CD4-positive, alpha-beta memory T cell (primary cell): ENCODE data around the gene CCZ1B. TPM values are rescaled to one million over a fixed set of nuclear protein-coding genes. Genes with fewer than 3 reads are reported as not detected.
A peak's percentile ranks its signal among the peaks of the same experiment; 100 is the strongest.
"Not testable (repeated sequence)": the region's sequence is repeated elsewhere in the genome, so short reads cannot be mapped to it uniquely, and the experiment has no call there.

Experiments used
- CTCF ChIA-PET: fragments of 350-600 bp; sonication (Branson Sonifier 250); formaldehyde crosslinking; loops from one replicate; lab custom pipeline; 2021; ENCODE audit warnings: inconsistent platforms; ENCODE audit not compliant: partially characterized antibody; lab: Charles Lee
- POLR2A ChIA-PET: fragments of 350-600 bp; sonication (Branson Sonifier 250); formaldehyde crosslinking; loops from one replicate; lab custom pipeline; 2021; ENCODE audit not compliant: partially characterized antibody; lab: Charles Lee
- DNase-seq, 5 donors: peaks; one replicate each; pipeline versions ENCODE4 v3.0.0 to v3.0.0-alpha.2; 2020 to 2022; ENCODE audit warnings: mixed read lengths in 1 of 5
- H3K27ac ChIP-seq: one replicate; pipeline ENCODE4 v1.7.0; 2013; ENCODE audit warnings: low read depth, low read length
- H3K27me3 ChIP-seq: 2 replicates; pipeline ENCODE4 v1.7.0; 2013; ENCODE audit warnings: mild to moderate bottlenecking, low read length, moderate library complexity; ENCODE audit not compliant: insufficient read depth
- H3K36me3 ChIP-seq: 2 replicates; pipeline ENCODE4 v1.7.0; 2013; ENCODE audit warnings: mild to moderate bottlenecking, low read length, moderate library complexity; ENCODE audit not compliant: insufficient read depth
- H3K4me1 ChIP-seq: 2 replicates; pipeline ENCODE4 v1.7.0; 2013; ENCODE audit warnings: mild to moderate bottlenecking, low read length, moderate library complexity; ENCODE audit not compliant: insufficient read depth
- H3K4me3 ChIP-seq, 2 donors: one replicate each; pipeline ENCODE4 v1.7.0; 2013; ENCODE audit warnings: low read length in 2 of 2, mild to moderate bottlenecking in 1 of 2
- H3K9me3 ChIP-seq, 2 donors: one replicate each; pipeline ENCODE4 v1.7.0; 2013; ENCODE audit warnings: low read length in 2 of 2, control low read depth in 1 of 2; ENCODE audit not compliant: control insufficient read depth in 1 of 2
- H3K27ac Mint-ChIP-seq, 7 donors: one replicate each; pipeline ENCODE4 v1.8.0; 2020 to 2021; ENCODE audit warnings: mixed read lengths in 7 of 7, mild to moderate bottlenecking in 6 of 7, inconsistent platforms in 3 of 7, moderate library complexity in 3 of 7
- H3K27me3 Mint-ChIP-seq, 2 donors: one replicate each; pipeline ENCODE4 v1.8.0; 2020 to 2021; ENCODE audit warnings: mixed read lengths in 2 of 2
- H3K36me3 Mint-ChIP-seq, 2 donors: one replicate each; pipeline ENCODE4 v1.8.0; 2020 to 2021; ENCODE audit warnings: mixed read lengths in 2 of 2, inconsistent platforms in 1 of 2, mild to moderate bottlenecking in 1 of 2
- H3K4me1 Mint-ChIP-seq, 4 donors: one replicate each; pipeline ENCODE4 v1.8.0; 2020 to 2021; ENCODE audit warnings: mixed read lengths in 4 of 4, mild to moderate bottlenecking in 1 of 4
- H3K4me3 Mint-ChIP-seq, 8 donors: one replicate each; pipeline ENCODE4 v1.8.0; 2020 to 2021; ENCODE audit warnings: mixed read lengths in 8 of 8, mild to moderate bottlenecking in 7 of 8, moderate library complexity in 6 of 8, inconsistent platforms in 3 of 8
- H3K9me3 Mint-ChIP-seq, 8 donors: one replicate each; pipeline ENCODE4 v1.8.0; 2020 to 2021; ENCODE audit warnings: mixed read lengths in 8 of 8, mild to moderate bottlenecking in 5 of 8, inconsistent platforms in 3 of 8, moderate library complexity in 1 of 8
- intact Hi-C: fragments of 100-400 bp; cut with micrococcal nuclease; formaldehyde crosslinking; loops from one replicate; pipeline ENCODE4 v1.15.1; 2023
- polyA plus RNA-seq, 2 donors: library from polyadenylated mRNA; unstranded; fragments of 300-500 nt; fragmentation: Illumina TruSeq; gene quantifications; one replicate each; pipeline ENCODE4 v1.2.3, GENCODE V29; 2021
- total RNA-seq, 2 experiments: library from RNA; stranded (reverse); gene quantifications; one replicate each; pipeline ENCODE4 v1.2.3, GENCODE V29; 2021

CCZ1B gene
- total and polyA plus RNA-seq, 4 experiments from 2014 or later, result 22.1 to 95.3 (median 60.8) TPM

DNA sequence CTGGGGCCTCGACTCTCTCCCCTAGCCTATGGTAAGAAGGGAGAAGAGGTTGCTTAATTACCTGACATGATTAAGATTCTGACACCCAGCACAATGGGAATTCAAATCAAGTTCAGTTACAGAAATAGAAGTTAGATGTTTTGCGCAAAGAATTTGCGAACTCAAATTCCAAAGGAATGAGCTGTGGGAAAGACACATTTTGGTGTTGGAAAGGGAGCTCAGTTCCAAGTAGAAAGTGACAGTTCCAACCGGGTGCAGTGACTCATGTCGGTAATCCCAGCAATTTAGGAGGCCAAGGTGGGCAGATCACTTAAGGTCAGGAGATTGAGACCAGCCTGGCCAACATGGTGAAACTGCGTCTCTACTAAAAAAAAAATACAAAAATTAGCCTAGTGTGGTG is 4.0 kb upstream of the CCZ1B start:
- H3K36me3 Mint-ChIP-seq, H3K27me3 Mint-ChIP-seq, H3K9me3 ChIP-seq, H3K27ac Mint-ChIP-seq, H3K4me3 ChIP-seq, POLR2A ChIA-PET, H3K4me1 ChIP-seq, H3K27me3 ChIP-seq, H3K27ac ChIP-seq, H3K36me3 ChIP-seq, H3K9me3 Mint-ChIP-seq, H3K4me3 Mint-ChIP-seq, DNase-seq, intact Hi-C loops: not testable (repeated sequence)
- peaks cover 0 to 14% (median 3%) of the 10 kb centered on the region in 4 donors for H3K4me1 Mint-ChIP-seq
- CTCF ChIA-PET, result interaction anchor here (1.1 kb wide), 1 partner anchor 15 kb away, joined by 3 read pairs; no protein-coding TSS in a partner anchor

DNA sequence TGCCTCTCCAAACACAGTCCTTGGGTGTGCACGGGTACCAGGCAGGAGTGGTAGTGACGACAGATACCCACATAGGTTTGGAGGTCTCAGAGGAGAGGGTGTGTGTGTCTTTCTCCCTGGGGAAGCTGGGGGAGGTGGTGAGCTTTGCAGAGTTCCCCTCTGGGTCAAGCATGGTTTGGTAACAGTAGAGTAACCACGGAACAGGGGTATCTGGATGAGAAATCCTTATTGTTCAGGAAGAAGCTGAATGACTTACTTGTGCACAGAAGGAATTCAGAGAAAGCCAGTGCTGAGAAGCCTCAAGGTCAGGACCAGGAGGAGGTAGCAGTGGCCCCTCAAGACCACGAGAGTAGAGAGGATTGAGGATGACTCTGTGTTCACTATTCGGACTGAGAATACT is 3.5 kb upstream of the CCZ1B start:
- H3K27me3 Mint-ChIP-seq, H3K27ac Mint-ChIP-seq, POLR2A ChIA-PET, H3K27ac ChIP-seq, H3K4me3 ChIP-seq, DNase-seq, H3K27me3 ChIP-seq, H3K36me3 ChIP-seq, H3K36me3 Mint-ChIP-seq, H3K9me3 Mint-ChIP-seq, H3K9me3 ChIP-seq, H3K4me1 ChIP-seq, CTCF ChIA-PET, H3K4me3 Mint-ChIP-seq, intact Hi-C loops: not testable (repeated sequence)
- H3K4me1 Mint-ChIP-seq, result peaks cover 0 to 18% (median 5%) of the 10 kb centered on the region in 4 donors

DNA sequence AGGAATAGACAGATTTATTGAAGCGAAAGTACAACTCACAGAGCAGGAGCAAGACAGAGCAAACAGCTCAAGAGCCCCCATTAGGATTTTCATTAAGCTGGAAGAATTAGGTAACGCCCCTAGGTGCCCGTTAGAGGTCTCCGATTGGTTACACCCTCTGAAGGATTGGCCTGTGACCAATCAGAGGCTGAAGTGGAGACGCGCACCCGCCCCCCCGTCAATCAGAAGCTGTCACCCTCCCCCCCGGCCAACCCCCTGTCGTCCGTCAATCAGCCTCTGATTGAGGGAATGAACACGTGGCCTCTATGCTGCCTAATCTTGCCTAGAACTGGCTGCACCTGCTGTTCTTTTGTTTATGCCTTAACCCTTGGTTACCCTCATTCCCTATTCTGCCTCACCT is 1.1 kb upstream of the CCZ1B start:
- CTCF ChIA-PET, intact Hi-C loops, H3K4me3 ChIP-seq, H3K36me3 ChIP-seq, POLR2A ChIA-PET, H3K27me3 Mint-ChIP-seq, H3K4me1 ChIP-seq, H3K27me3 ChIP-seq, H3K9me3 Mint-ChIP-seq, H3K9me3 ChIP-seq, H3K36me3 Mint-ChIP-seq, DNase-seq, H3K27ac ChIP-seq: not testable (repeated sequence)
- peaks cover 0 to 22% (median 7%) of the 10 kb centered on the region in 4 donors for H3K4me1 Mint-ChIP-seq
- H3K4me3 Mint-ChIP-seq, result peak overlapping the region in 7 of 8 donors; percentile 48 to 75 (median 55)
- H3K27ac Mint-ChIP-seq, result peak overlapping the region in 5 of 7 donors; percentile 9 to 52 (median 43)

DNA sequence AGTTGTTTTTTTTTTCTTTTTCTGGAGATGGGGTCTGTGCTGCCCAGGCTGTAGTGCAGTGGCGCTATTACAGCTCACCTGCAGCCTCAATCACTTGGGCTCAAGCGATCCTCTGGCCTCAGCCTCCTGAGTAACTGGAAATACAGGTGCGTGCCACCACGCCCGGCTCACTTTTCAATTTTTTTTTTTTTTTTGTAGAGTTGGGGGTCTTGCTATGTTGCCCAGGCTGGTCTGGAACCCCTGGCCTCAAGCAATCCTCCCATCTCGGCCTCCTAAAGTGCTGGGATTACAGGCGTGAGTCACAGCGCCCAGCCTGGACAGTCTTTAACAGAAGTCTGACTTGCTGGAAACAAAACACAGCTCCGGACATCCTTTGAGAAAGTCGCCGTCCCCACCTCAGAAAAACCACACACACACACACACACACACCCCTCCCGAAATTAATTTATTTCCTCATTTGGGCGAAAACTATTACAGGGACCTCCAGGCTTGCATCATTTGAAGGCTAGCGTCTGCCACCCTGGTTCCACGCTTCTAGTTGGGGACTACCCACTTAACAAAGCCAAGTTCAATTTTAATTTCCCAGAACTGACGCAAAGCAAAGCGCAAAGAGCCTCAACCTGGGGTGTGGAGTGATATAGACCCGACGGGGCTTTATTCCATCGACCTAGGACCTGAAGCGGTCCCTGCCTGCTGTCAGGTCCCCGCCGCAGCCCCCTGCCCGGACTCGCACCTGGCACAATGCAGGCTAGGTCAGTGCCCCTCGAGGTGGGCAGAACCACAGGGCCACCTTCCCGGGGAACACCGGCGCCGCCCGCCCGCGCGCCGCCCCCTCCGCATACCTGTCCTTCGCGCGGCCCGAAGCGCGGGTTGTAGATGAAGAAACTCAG is 594 bp downstream of the CCZ1B start:
- H3K9me3 ChIP-seq, CTCF ChIA-PET, H3K4me1 ChIP-seq, DNase-seq, H3K9me3 Mint-ChIP-seq, H3K27me3 ChIP-seq, POLR2A ChIA-PET, H3K27me3 Mint-ChIP-seq, intact Hi-C loops, H3K36me3 ChIP-seq: not testable (repeated sequence)
- peak overlapping the region in 3 of 7 donors; percentile 5 to 86 (median 60) for H3K27ac Mint-ChIP-seq
- Histone ChIP-seq H3K4me3 (peak overlapping the region in 1 of 2 donors; percentile 45), H3K27ac (peak overlapping the region; percentile 21)
- peaks cover 10 to 14% of the 10 kb centered on the region in 2 donors for H3K36me3 Mint-ChIP-seq
- peaks cover 0 to 22% (median 8%) of the 10 kb centered on the region in 4 donors for H3K4me1 Mint-ChIP-seq
- peak overlapping the region in 7 of 8 donors; percentile 48 to 91 (median 81) for H3K4me3 Mint-ChIP-seq

DNA sequence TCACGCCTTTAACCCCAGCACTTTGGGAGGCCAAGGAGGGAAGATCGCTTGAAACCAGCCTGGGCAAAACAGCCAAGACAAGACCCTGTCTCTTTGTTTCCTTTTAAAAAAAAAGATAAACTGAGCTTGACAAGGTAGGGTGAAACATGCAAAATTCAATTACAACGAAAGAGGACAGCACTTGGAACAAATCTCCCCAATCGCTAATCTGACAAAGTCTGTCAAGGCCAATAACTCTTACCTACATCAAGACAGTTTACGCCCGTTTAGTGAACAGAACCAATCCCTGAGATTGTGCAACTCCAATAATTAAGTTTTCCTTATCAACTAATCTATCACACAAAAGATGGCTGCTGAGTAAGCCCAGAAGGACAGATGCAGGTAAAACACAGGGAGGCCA is 4.5 kb downstream of the CCZ1B start:
- POLR2A ChIA-PET, H3K9me3 Mint-ChIP-seq, H3K4me1 ChIP-seq, H3K27ac ChIP-seq, H3K4me3 ChIP-seq, H3K36me3 ChIP-seq, H3K27me3 ChIP-seq, H3K27me3 Mint-ChIP-seq, H3K27ac Mint-ChIP-seq, CTCF ChIA-PET, H3K9me3 ChIP-seq, H3K4me3 Mint-ChIP-seq, intact Hi-C loops, DNase-seq: not testable (repeated sequence)
- H3K4me1 Mint-ChIP-seq, result peaks cover 0 to 19% (median 7%) of the 10 kb centered on the region in 4 donors
- peaks cover 11 to 21% of the 10 kb centered on the region in 2 donors for H3K36me3 Mint-ChIP-seq

DNA sequence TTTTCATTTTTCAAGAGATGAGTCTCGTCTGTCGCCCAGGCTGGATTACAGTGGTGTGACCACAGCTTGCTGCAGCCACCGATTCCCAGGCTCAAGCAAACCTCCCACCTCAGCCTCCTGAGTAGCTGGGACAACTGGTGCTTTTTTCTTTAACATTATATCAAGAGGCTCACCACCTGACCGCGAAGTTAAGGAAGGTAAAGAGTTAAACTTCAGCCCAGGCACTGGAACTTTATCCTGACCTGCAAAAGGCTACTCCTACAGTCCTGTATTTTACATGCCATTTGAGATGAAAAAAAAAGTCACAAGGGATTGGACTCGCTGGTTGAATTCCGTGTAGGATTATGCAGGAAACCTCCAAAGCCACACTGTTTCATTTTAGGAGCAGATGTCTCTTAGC is 10.6 kb downstream of the CCZ1B start:
- POLR2A ChIA-PET, H3K9me3 Mint-ChIP-seq, H3K27me3 ChIP-seq, H3K9me3 ChIP-seq, H3K4me1 ChIP-seq, H3K27me3 Mint-ChIP-seq, H3K36me3 ChIP-seq, H3K27ac Mint-ChIP-seq, H3K4me3 ChIP-seq, H3K27ac ChIP-seq, H3K4me3 Mint-ChIP-seq, CTCF ChIA-PET, intact Hi-C loops, H3K4me1 Mint-ChIP-seq: not testable (repeated sequence)
- DNase-seq, result peak in 1 of 5 donors; percentile 28
- H3K36me3 Mint-ChIP-seq, result peaks cover 5 to 13% of the 10 kb centered on the region in 2 donors

DNA sequence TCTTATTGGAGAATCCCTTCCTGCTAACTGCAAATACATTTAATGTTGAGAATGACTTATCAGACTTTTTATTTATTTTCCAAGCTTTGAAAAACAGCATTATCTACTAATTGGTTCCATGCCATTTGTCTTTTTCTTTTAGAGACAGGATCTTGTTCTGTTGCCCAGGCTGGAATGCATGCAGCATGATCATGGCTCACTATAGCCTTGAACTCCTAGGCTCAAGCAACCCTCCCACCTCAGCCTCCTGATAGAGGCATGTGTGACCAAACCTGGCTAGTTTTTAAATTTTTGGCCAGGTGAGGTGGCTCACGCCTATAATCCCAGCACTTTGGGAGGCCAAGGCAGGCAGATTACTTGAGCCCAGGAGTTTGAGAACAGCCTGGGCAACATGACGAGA is 13.1 kb downstream of the CCZ1B start:
- H3K36me3 Mint-ChIP-seq, CTCF ChIA-PET, H3K27me3 ChIP-seq, DNase-seq, H3K9me3 ChIP-seq, H3K4me3 ChIP-seq, POLR2A ChIA-PET, H3K27me3 Mint-ChIP-seq, H3K9me3 Mint-ChIP-seq, H3K4me1 ChIP-seq, H3K36me3 ChIP-seq, intact Hi-C loops, H3K4me1 Mint-ChIP-seq, H3K27ac ChIP-seq, H3K4me3 Mint-ChIP-seq: not testable (repeated sequence)
- H3K27ac Mint-ChIP-seq, result peak overlapping the region in 1 of 7 donors; percentile 35
